ENCODE data around the gene SSU72.

SSU72 gene

DNA sequence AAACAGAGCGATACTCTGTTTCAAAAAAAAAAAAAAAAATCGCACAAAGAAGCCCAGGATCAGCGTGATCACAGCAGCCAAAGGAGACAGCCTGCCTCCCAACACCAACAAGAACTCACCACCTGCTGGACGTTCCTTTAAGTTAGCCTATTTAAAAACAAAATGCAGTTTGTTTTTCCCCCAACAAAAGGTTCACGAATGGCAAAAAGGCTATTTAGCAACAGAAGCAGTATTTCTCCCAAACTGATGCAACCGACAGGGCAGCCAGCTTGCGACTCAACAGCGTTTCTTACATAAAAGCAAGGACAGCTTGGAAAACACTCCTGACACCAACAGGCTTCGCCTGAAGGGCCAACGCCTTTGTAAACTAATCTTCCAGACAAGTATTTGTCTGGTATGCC is 6.8 kb downstream of the SSU72 start:
- no peak overlapping the region for H3K23ac ChIP-seq (ENCODE audit: low read length)
- no peak overlapping the region for H2BK5ac ChIP-seq (ENCODE audit: low read length)
- DNase-seq, result peak; percentile 24
- H3K4ac ChIP-seq (ENCODE audit: low read depth, low read length), result no peak overlapping the region
- H3K4me3 ChIP-seq (ENCODE audit: low read length), result no peak overlapping the region
- no peak overlapping the region for H3K4me2 ChIP-seq (ENCODE audit: low read length)
- H3K4me1 ChIP-seq (ENCODE audit: control insufficient read depth, low read depth, low read length), result no peaks in the 10 kb centered on the region
- no peak overlapping the region for H2BK15ac ChIP-seq (replicated peaks; ENCODE audit: low read depth)
- peaks cover 19% of the 10 kb centered on the region for H3K79me1 ChIP-seq (ENCODE audit: low read length)
- H3K27ac ChIP-seq (ENCODE audit: low read depth, low read length), result no peak overlapping the region
- H3K27me3 ChIP-seq (ENCODE audit: insufficient read depth, low read length, poor library complexity), result no peaks in the 10 kb centered on the region
- no peak overlapping the region for H3K56ac ChIP-seq (ENCODE audit: low read length)
- H3K18ac ChIP-seq (ENCODE audit: low read length), result no peak overlapping the region
- no peak overlapping the region for H4K5ac ChIP-seq (ENCODE audit: low read length)
- peaks cover 79% of the 10 kb centered on the region for H3K79me2 ChIP-seq (ENCODE audit: control insufficient read depth, insufficient read depth, low read length)
- H3K36me3 ChIP-seq (ENCODE audit: control insufficient read depth, insufficient read depth, low read length), result peaks cover 13% of the 10 kb centered on the region
- no peak overlapping the region for H2AK5ac ChIP-seq (ENCODE audit: low read length)
- H4K8ac ChIP-seq (ENCODE audit: low read depth, low read length), result no peak overlapping the region
- no CpG with 5 or more reads among the region's 10 CpGs for WGBS (ENCODE audit: extremely low coverage, insufficient coverage, low lambda C conversion rate)
- H2BK120ac ChIP-seq (ENCODE audit: low read depth, low read length), result no peak overlapping the region
- H3K9ac ChIP-seq (ENCODE audit: low read length), result no peak overlapping the region

DNA sequence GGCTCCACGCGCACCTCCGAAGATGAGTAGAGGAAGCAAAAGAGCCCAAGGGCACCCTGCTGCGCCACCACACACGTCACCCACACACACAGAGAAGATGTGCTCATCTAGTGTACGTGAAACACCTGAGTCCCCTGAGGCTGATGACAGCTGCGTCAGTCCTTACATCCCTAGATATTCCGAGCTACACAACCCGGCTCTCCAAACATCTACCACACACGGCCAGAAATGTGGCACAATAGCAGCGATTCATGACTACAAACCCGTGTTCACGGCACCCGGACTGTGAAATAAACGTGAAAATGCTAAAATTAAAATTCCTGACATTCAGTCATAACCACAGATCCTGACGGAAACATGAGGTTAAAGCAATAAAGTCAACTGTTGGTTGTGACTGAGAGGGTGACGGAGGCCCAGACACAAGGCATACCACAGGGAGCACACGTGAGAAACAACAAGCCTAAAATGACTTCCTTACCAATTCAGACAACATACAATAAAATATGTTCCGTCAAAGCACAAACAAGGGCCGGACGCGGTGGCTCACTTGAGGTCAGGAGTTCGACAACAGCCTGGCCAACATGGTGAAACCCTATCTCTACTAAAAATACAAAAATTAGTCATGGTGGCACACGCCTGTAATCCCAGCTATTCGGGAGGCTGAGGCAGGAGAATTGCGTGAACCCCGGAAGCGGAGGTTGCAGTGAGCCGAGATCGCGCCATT is 7.3 kb downstream of the SSU72 start:
- Histone ChIP-seq H3K18ac (ENCODE audit: low read length) (no peak overlapping the region), H3K79me1 (ENCODE audit: low read length) (peaks cover 25% of the 10 kb centered on the region), H4K5ac (ENCODE audit: low read length) (no peak overlapping the region), H3K4me2 (ENCODE audit: low read length) (no peak overlapping the region), H2BK120ac (ENCODE audit: low read depth, low read length) (no peak overlapping the region), H4K8ac (ENCODE audit: low read depth, low read length) (no peak overlapping the region), H3K56ac (ENCODE audit: low read length) (no peak overlapping the region), H3K4ac (ENCODE audit: low read depth, low read length) (no peak overlapping the region), H3K4me3 (ENCODE audit: low read length) (no peak overlapping the region), H3K27ac (ENCODE audit: low read depth, low read length) (no peak overlapping the region), H3K36me3 (ENCODE audit: control insufficient read depth, insufficient read depth, low read length) (peaks cover 17% of the 10 kb centered on the region), H2AK5ac (ENCODE audit: low read length) (no peak overlapping the region), H3K27me3 (ENCODE audit: insufficient read depth, low read length, poor library complexity) (no peaks in the 10 kb centered on the region), H2BK15ac (replicated peaks; ENCODE audit: low read depth) (no peak overlapping the region), H2BK5ac (ENCODE audit: low read length) (no peak overlapping the region), H3K9ac (ENCODE audit: low read length) (no peak overlapping the region), H3K79me2 (ENCODE audit: control insufficient read depth, insufficient read depth, low read length) (peaks cover 77% of the 10 kb centered on the region), H3K23ac (ENCODE audit: low read length) (no peak overlapping the region), H3K4me1 (ENCODE audit: control insufficient read depth, low read depth, low read length) (no peaks in the 10 kb centered on the region)
- WGBS (ENCODE audit: extremely low coverage, insufficient coverage, low lambda C conversion rate), result no CpG with 5 or more reads among the region's 31 CpGs
- DNase-seq, result no peak

DNA sequence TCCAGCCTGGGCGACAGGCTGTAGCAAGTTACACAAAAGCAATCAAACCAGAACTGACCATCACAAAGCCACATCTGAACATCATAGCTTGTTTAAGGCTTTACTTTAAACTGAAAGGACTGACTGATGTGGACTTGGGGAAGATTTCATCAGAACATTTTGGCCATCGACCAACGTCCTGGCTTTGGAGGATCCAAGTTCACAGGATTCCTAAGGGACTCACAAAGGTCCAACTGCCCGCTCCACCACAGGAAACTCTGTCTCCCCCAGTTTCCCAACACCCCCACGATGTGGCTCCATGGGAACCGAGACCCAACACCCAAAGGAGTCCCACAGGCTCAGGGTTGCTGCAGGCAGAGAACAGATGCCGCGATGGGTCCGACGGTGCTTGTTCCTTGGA is 9.3 kb downstream of the SSU72 start:
- no peak overlapping the region for H3K4me3 ChIP-seq (ENCODE audit: low read length)
- no peak overlapping the region for H3K18ac ChIP-seq (ENCODE audit: low read length)
- H3K36me3 ChIP-seq (ENCODE audit: control insufficient read depth, insufficient read depth, low read length), result peaks cover 17% of the 10 kb centered on the region

DNA sequence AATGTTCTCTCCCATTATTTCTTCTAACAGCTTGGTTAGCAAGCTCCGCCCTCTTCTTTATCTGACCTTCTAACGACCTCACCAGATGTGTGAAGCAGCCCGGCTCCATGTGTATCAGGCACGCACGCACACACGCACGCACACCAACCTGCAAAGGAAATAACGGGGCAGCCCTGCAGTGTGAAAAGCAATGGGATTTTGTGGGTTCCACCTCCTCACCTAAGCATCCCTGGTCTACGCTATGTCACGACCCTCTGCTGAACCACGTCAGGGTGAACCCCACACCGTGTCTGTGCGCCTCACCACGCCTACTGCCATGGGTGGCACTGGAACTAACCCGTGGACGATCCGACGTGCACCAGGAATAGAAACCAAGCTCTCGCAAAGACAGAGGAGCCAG is 10.4 kb downstream of the SSU72 start:
- Histone ChIP-seq H2AK5ac (ENCODE audit: low read length) (no peak overlapping the region), H3K27ac (ENCODE audit: low read depth, low read length) (no peak overlapping the region), H3K36me3 (ENCODE audit: control insufficient read depth, insufficient read depth, low read length) (peaks cover 17% of the 10 kb centered on the region), H3K18ac (ENCODE audit: low read length) (no peak overlapping the region), H2BK15ac (replicated peaks; ENCODE audit: low read depth) (no peak overlapping the region), H4K5ac (ENCODE audit: low read length) (no peak overlapping the region), H3K23ac (ENCODE audit: low read length) (no peak overlapping the region), H3K56ac (ENCODE audit: low read length) (no peak overlapping the region), H3K9ac (ENCODE audit: low read length) (no peak overlapping the region), H3K4me1 (ENCODE audit: control insufficient read depth, low read depth, low read length) (no peaks in the 10 kb centered on the region), H3K79me2 (ENCODE audit: control insufficient read depth, insufficient read depth, low read length) (peaks cover 50% of the 10 kb centered on the region), H3K4me2 (ENCODE audit: low read length) (no peak overlapping the region), H3K79me1 (ENCODE audit: low read length) (peaks cover 23% of the 10 kb centered on the region), H3K4me3 (ENCODE audit: low read length) (no peak overlapping the region), H3K4ac (ENCODE audit: low read depth, low read length) (no peak overlapping the region), H3K27me3 (ENCODE audit: insufficient read depth, low read length, poor library complexity) (no peaks in the 10 kb centered on the region), H2BK120ac (ENCODE audit: low read depth, low read length) (no peak overlapping the region), H2BK5ac (ENCODE audit: low read length) (no peak overlapping the region), H4K8ac (ENCODE audit: low read depth, low read length) (no peak overlapping the region)
- no CpG with 5 or more reads among the region's 19 CpGs for WGBS (ENCODE audit: extremely low coverage, insufficient coverage, low lambda C conversion rate)
- no peak for DNase-seq

More for the DNA sequence above, 9.3 kb downstream of the SSU72 start:
- Histone ChIP-seq H3K27ac (ENCODE audit: low read depth, low read length) (no peak overlapping the region), H2AK5ac (ENCODE audit: low read length) (no peak overlapping the region), H3K27me3 (ENCODE audit: insufficient read depth, low read length, poor library complexity) (no peaks in the 10 kb centered on the region), H2BK15ac (replicated peaks; ENCODE audit: low read depth) (no peak overlapping the region), H3K4ac (ENCODE audit: low read depth, low read length) (no peak overlapping the region), H2BK5ac (ENCODE audit: low read length) (no peak overlapping the region), H3K79me1 (ENCODE audit: low read length) (peaks cover 25% of the 10 kb centered on the region), H4K5ac (ENCODE audit: low read length) (no peak overlapping the region), H3K56ac (ENCODE audit: low read length) (no peak overlapping the region), H3K79me2 (ENCODE audit: control insufficient read depth, insufficient read depth, low read length) (peaks cover 61% of the 10 kb centered on the region), H3K9ac (ENCODE audit: low read length) (no peak overlapping the region), H4K8ac (ENCODE audit: low read depth, low read length) (no peak overlapping the region), H3K23ac (ENCODE audit: low read length) (no peak overlapping the region), H2BK120ac (ENCODE audit: low read depth, low read length) (no peak overlapping the region), H3K4me1 (ENCODE audit: control insufficient read depth, low read depth, low read length) (no peaks in the 10 kb centered on the region), H3K4me2 (ENCODE audit: low read length) (no peak overlapping the region)
- WGBS (ENCODE audit: extremely low coverage, insufficient coverage, low lambda C conversion rate), result no CpG with 5 or more reads among the region's 10 CpGs
- DNase-seq, result no peak

DNA sequence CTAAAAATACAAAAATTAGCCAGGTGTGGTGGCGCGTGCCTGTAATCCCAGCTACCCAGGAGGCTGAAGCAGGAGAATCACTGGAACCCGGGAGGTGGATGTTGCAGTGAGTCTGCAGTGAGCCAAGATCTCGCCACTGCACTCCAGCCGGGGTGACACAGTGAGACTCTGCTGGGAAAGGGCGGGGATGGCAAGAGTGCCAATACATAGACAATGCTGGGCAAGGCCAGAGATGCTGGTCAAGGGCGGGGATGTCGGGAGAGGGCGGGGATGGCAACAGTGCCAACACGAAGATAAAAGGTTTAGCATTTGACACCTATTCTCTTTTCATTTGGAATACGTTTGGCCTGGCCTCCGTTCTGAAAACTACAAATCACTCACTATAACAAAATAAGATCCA is 11.0 kb downstream of the SSU72 start:
- no peaks in the 10 kb centered on the region for H3K27me3 ChIP-seq (ENCODE audit: insufficient read depth, low read length, poor library complexity)
- H3K79me1 ChIP-seq (ENCODE audit: low read length), result peaks cover 23% of the 10 kb centered on the region
- H3K9ac ChIP-seq (ENCODE audit: low read length), result no peak overlapping the region
- H2BK15ac ChIP-seq (replicated peaks; ENCODE audit: low read depth), result no peak overlapping the region
- H3K18ac ChIP-seq (ENCODE audit: low read length), result no peak overlapping the region
- H3K4me1 ChIP-seq (ENCODE audit: control insufficient read depth, low read depth, low read length), result no peaks in the 10 kb centered on the region
- H4K8ac ChIP-seq (ENCODE audit: low read depth, low read length), result no peak overlapping the region
- WGBS (ENCODE audit: extremely low coverage, insufficient coverage, low lambda C conversion rate), result no CpG with 5 or more reads among the region's 12 CpGs
- H3K4me2 ChIP-seq (ENCODE audit: low read length), result no peak overlapping the region
- H2AK5ac ChIP-seq (ENCODE audit: low read length), result no peak overlapping the region
- DNase-seq, result no peak
- H3K79me2 ChIP-seq (ENCODE audit: control insufficient read depth, insufficient read depth, low read length), result peaks cover 47% of the 10 kb centered on the region
- no peak overlapping the region for H3K23ac ChIP-seq (ENCODE audit: low read length)
- H3K36me3 ChIP-seq (ENCODE audit: control insufficient read depth, insufficient read depth, low read length), result peaks cover 17% of the 10 kb centered on the region
- H3K4ac ChIP-seq (ENCODE audit: low read depth, low read length), result no peak overlapping the region
- H3K4me3 ChIP-seq (ENCODE audit: low read length), result no peak overlapping the region
- H3K27ac ChIP-seq (ENCODE audit: low read depth, low read length), result no peak overlapping the region
- no peak overlapping the region for H2BK5ac ChIP-seq (ENCODE audit: low read length)
- H3K56ac ChIP-seq (ENCODE audit: low read length), result no peak overlapping the region
- no peak overlapping the region for H2BK120ac ChIP-seq (ENCODE audit: low read depth, low read length)
- no peak overlapping the region for H4K5ac ChIP-seq (ENCODE audit: low read length)
